ENCODE results near the gene GPA33.

Gene GPA33

DNA sequence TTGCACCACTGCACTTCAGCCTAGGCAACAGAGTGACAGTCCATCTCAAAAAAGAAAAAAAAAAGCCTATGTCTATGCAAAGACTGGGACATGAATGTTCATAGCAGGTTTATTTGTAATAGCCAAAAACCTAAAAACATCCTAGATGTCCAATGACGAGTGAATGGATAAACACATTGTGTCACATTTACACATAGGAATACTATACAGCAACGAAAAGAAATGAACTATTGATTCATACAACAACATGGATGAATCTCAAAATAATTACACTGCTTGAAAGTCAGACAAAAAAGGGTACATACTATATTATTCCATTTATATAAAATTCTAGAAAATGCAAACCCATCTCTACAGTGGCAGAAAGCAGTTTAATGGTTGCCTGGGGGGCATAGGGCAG is 11.6 kb upstream of the GPA33 start:
- Mint-ChIP-seq H3K36me3 (ENCODE audit: low read depth) (peaks cover 3% of the 10 kb centered on the region), H3K9me3 (peaks cover 3% of the 10 kb centered on the region), H3K27ac (no peak overlapping the region), H3K4me1 (peaks cover 16% of the 10 kb centered on the region), H3K27me3 (ENCODE audit: low read depth) (no peaks in the 10 kb centered on the region), H3K4me3 (no peak overlapping the region)
- TF ChIP-seq CTCF (IDR thresholded peaks at IDR 0.05; ENCODE audit: unreplicated experiment in 3 of 3), result no peak

- TF ChIP-seq CTCF (IDR thresholded peaks at IDR 0.05; ENCODE audit: unreplicated experiment in 3 of 3), result no peak
- no peak overlapping the region for H3K27ac Mint-ChIP-seq
Observed at GRCh38 chr1:167100730-167101129, 10.6 kb upstream of the GPA33 start.

DNA sequence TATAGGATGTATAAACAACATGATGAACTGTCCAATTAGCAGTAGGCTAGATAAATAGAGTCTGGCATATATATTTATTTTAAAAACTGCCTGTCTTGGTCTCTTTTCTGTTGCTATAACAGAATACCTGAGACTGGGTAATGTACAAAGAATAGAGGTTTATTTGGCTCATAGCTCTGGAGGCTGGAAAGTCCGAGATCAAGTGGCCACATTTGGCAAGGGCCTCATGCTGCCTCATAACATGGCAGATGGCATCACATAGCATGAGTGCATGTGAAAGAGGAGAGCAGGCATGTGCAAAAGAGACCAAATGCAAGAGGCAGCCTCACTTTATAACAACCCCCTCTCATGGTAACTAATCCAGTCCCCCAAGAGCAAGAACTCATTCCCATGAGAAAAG is 9.7 kb upstream of the GPA33 start:
- TF ChIP-seq CTCF (IDR thresholded peaks at IDR 0.05; ENCODE audit: unreplicated experiment in 3 of 3), result no peak
- Mint-ChIP-seq H3K4me1 (peaks cover 16% of the 10 kb centered on the region), H3K36me3 (ENCODE audit: low read depth) (peaks cover 3% of the 10 kb centered on the region), H3K27me3 (ENCODE audit: low read depth) (no peaks in the 10 kb centered on the region), H3K9me3 (peaks cover 5% of the 10 kb centered on the region), H3K27ac (no peak overlapping the region), H3K4me3 (no peak overlapping the region)

More at GRCh38 chr1:167100730-167101129, 10.6 kb upstream of the GPA33 start:
- H3K36me3 Mint-ChIP-seq (ENCODE audit: low read depth), result peaks cover 3% of the 10 kb centered on the region
- no peak overlapping the region for H3K4me3 Mint-ChIP-seq
- H3K27me3 Mint-ChIP-seq (ENCODE audit: low read depth), result no peaks in the 10 kb centered on the region
- peaks cover 16% of the 10 kb centered on the region for H3K4me1 Mint-ChIP-seq
- peaks cover 5% of the 10 kb centered on the region for H3K9me3 Mint-ChIP-seq

- Mint-ChIP-seq H3K4me3 (peak overlapping the region in 2 of 3 experiments; percentile 85 to 92), H3K9me3 (peaks cover 5% of the 10 kb centered on the region), H3K36me3 (ENCODE audit: low read depth) (peaks cover 3% of the 10 kb centered on the region), H3K4me1 (peaks cover 31% of the 10 kb centered on the region), H3K27ac (no peak overlapping the region), H3K27me3 (ENCODE audit: low read depth) (peaks cover 4% of the 10 kb centered on the region)
- TF ChIP-seq CTCF (IDR thresholded peaks at IDR 0.05; ENCODE audit: unreplicated experiment in 3 of 3), result no peak
Observed at GRCh38 chr1:167095368-167095767, 5.2 kb upstream of the GPA33 start.

GRCh38 chr1:167094690-167095089 is 4.5 kb upstream of the GPA33 start:
- Mint-ChIP-seq H3K4me3 (peak overlapping the region in 2 of 3 experiments; percentile 85 to 92), H3K4me1 (peaks cover 31% of the 10 kb centered on the region), H3K27ac (peak overlapping the region; percentile 67 to 86 (median 74)), H3K27me3 (ENCODE audit: low read depth) (peaks cover 4% of the 10 kb centered on the region), H3K9me3 (peaks cover 5% of the 10 kb centered on the region), H3K36me3 (ENCODE audit: low read depth) (peaks cover 3% of the 10 kb centered on the region)
- no peak for TF ChIP-seq CTCF (IDR thresholded peaks at IDR 0.05; ENCODE audit: unreplicated experiment in 3 of 3)

DNA sequence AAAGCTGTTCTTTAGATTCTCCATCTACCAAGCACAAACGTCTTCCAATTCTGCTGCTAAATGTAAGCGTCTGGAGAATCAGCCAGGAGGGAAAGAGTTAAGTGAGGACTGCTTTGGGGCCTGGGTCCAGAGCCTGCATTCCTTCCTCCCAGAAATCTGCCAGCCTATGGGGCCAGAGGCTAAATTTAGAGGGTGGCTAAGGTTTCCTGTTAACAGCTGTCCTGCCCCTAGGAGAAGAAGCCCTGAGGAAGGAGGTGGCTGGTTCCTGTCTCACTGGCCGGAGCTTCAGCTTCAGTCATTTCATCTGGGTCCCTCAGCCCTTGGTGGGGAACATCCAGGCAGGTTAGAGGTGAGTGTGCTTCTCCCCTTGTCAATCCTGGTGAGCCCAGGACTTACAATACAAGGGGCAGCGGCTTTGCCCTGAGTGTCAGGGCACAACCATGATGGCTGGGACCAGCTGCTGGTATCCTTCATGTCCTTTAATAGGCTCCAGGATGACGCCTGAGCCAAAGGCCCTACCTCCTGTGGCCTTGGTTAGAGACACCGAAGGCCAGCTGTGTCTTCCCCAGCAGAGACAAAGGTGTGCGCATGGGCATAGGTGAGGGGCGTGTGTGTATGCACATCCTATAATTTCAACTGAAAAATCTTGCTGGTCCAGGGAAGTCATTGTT is 3.8 kb upstream of the GPA33 start, which contains the start of gene STYXL2:
Gene STYXL2, plus strand, starts transcription at position 230 of the 671 bp plus-strand sequence. CDS start 775 bp downstream, outside the sequence.
- H3K4me1 Mint-ChIP-seq, result peaks cover 31% of the 10 kb centered on the region
- no peak for TF ChIP-seq CTCF (IDR thresholded peaks at IDR 0.05; ENCODE audit: unreplicated experiment in 3 of 3)
- H3K27me3 Mint-ChIP-seq (ENCODE audit: low read depth), result peaks cover 4% of the 10 kb centered on the region
- peaks cover 3% of the 10 kb centered on the region for H3K36me3 Mint-ChIP-seq (ENCODE audit: low read depth)
- peaks cover 5% of the 10 kb centered on the region for H3K9me3 Mint-ChIP-seq
- peak within 1 kb of the TSS; percentile 67 to 86 (median 74) for H3K27ac Mint-ChIP-seq
- peak within 1 kb of the TSS; percentile 54 to 92 (median 85) for H3K4me3 Mint-ChIP-seq
